IPS DF 6.9 (cell line): Measurements from ENCODE around the gene KCTD17.
A peak's percentile ranks its signal among the peaks of the same experiment; 100 is the strongest.

Experiments
- DNase-seq: peaks from one replicate; pipeline ENCODE4 v3.0.0-alpha.2; 2013; ENCODE audit warnings: low read depth, low spot score
- H3K27ac ChIP-seq: one replicate; pipeline ENCODE4 v1.5.1; 2013; ENCODE audit warnings: low read length, control low read depth
- H3K27me3 ChIP-seq: 2 replicates; pipeline ENCODE4 v1.6.1; 2013; ENCODE audit warnings: mild to moderate bottlenecking, low read length; ENCODE audit not compliant: control insufficient read depth, insufficient read depth
- H3K36me3 ChIP-seq: 2 replicates; pipeline ENCODE4 v1.6.1; 2013; ENCODE audit warnings: low read length; ENCODE audit not compliant: control insufficient read depth, insufficient read depth
- H3K4me1 ChIP-seq: 2 replicates; pipeline ENCODE4 v1.6.1; 2013; ENCODE audit warnings: low read length; ENCODE audit not compliant: control insufficient read depth, insufficient read depth
- H3K4me3 ChIP-seq: 2 replicates; pipeline ENCODE4 v1.5.1; 2013; ENCODE audit warnings: mild to moderate bottlenecking, low read length
- H3K9me3 ChIP-seq: 2 replicates; pipeline ENCODE4 v1.6.1; 2013; ENCODE audit warnings: low read length, inconsistent platforms; ENCODE audit not compliant: control insufficient read depth, insufficient read depth
- WGBS: extraction: QIAGEN DNeasy Blood & Tissue Kit; methylation state at CpG from one replicate; pipeline ENCODE4 v1.1.7; 2013; ENCODE audit warnings: mixed read lengths, missing lambda C conversion rate; ENCODE audit not compliant: insufficient read length, insufficient coverage; 5-methylcytosine and 5-hydroxymethylcytosine counted together

Gene KCTD17

DNA sequence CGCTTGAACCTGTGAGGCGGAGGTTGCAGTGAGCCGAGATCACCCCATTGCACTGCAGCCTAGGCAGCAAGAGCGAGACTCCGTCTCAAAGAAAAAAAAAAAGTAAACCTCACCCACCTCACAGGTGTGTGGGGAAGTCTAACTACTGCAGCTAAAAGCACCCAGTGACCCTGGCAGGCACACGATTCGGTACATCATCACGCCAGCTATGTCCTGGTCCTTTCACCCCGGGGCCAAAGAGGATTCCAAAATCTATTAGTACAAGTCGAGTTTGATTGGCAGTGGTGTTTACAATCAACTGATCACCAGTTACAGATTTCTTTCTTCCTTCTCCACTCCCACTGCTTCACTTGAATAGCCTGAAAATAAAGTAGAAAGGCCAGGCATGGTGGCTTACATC is 38.6 kb upstream of the KCTD17 start:
- Histone ChIP-seq H3K4me1 (0 out of 2 replicates have a peak, but pooled peaks cover under 1% of the 10 kb centered on the region), H3K36me3 (0 out of 2 replicates have a peak, but pooled peaks cover 4% of the 10 kb centered on the region), H3K27ac (no peak overlapping the region), H3K4me3 (no peak overlapping the region), H3K9me3 (no peaks in the 10 kb centered on the region), H3K27me3 (no peaks in the 10 kb centered on the region)
- WGBS, result no CpG with 5 or more reads among the region's 10 CpGs
- DNase-seq, result no peak

DNA sequence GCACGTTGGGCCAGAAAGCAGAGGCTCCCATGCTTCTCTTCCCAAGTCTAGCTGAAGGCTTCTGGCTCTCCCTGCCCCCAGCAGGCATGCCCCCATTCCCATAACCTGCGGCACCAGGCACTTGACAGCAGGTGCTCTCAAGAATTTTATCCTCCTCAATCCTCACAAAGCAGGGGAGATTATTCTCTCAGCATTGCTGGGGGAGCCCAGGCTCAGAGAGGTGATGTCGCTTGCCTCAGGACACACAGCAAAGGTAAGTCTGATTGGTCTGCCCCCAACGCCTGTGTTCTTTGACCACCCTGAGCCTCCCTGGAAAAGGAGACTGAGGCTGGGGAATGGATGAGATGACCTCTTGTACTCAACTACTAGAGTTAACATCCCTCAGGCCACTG is 37.1 kb upstream of the KCTD17 start:
- Histone ChIP-seq H3K36me3 (0 out of 2 replicates have a peak, but pooled peaks cover 4% of the 10 kb centered on the region), H3K4me1 (peaks cover 4% of the 10 kb centered on the region; the same call in 1 of the 2 replicates), H3K27ac (no peak overlapping the region), H3K27me3 (no peaks in the 10 kb centered on the region), H3K9me3 (no peaks in the 10 kb centered on the region), H3K4me3 (no peak overlapping the region)
- no peak for DNase-seq
- no CpG with 5 or more reads among the region's 4 CpGs for WGBS

DNA sequence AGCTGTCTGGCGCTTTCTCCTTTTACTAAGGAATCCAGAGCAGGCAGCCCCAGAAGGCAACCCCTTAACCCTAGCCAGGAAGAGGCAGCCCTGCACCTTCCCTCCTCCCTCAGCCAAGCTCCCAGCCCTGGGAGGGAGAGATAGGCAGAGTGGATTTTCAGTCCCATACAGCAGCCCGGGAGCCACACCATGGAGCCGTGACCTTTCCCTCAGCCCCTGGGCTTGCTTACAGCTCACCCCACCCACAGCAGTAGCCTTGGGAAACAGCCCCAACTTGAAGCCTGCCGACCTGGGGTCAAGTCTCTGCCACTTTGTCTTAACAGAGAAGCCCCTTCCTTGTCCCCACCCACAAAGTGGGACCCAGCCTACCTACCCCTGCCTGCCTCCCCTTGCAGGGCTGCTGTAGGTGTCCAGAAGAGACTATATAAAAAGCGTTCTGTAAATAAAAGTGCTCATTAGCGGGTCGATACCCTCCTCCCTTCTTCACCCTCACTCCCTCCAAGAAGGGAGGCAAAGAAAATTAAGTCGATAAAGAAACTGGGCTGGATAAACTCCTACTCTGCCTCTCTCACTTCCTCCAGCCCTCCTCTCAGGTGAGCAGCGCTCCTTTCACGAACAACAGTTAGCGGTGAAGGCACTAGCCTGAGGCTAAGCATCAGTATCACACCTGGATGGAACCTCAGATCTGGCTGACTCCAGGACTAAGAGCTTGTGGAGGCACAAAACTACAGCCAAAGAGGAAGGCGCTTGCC is 36.5 kb upstream of the KCTD17 start:
- H3K27me3 ChIP-seq, result no peaks in the 10 kb centered on the region
- DNase-seq, result no peak
- peaks cover 4% of the 10 kb centered on the region; the same call in 1 of the 2 replicates for H3K4me1 ChIP-seq
- H3K9me3 ChIP-seq, result no peaks in the 10 kb centered on the region
- H3K4me3 ChIP-seq, result no peak overlapping the region
- no peak overlapping the region for H3K27ac ChIP-seq
- 0 out of 2 replicates have a peak, but pooled peaks cover 4% of the 10 kb centered on the region for H3K36me3 ChIP-seq
- no CpG with 5 or more reads among the region's 12 CpGs for WGBS

DNA sequence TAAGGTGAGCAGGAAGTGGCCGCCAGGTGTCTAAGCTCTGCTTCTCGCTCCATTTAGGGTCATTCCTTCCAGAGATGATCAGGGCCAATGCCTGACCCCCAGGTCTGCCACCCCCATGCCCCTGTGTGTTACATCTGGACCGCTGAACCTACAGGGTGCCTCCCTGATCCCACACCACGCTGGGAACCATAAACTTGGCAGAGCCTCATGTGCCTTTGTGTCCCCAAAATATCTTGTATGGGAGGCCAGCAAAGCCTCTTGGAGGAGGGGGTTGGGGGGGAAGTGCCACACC is 36.0 kb upstream of the KCTD17 start:
- H3K36me3 ChIP-seq, result 0 out of 2 replicates have a peak, but pooled peaks cover 4% of the 10 kb centered on the region
- H3K4me3 ChIP-seq, result no peak overlapping the region
- H3K9me3 ChIP-seq, result no peaks in the 10 kb centered on the region
- no CpG with 5 or more reads among the region's 4 CpGs for WGBS
- DNase-seq, result no peak
- H3K27ac ChIP-seq, result no peak overlapping the region
- no peaks in the 10 kb centered on the region for H3K27me3 ChIP-seq
- H3K4me1 ChIP-seq, result peaks cover 4% of the 10 kb centered on the region; the same call in 1 of the 2 replicates

DNA sequence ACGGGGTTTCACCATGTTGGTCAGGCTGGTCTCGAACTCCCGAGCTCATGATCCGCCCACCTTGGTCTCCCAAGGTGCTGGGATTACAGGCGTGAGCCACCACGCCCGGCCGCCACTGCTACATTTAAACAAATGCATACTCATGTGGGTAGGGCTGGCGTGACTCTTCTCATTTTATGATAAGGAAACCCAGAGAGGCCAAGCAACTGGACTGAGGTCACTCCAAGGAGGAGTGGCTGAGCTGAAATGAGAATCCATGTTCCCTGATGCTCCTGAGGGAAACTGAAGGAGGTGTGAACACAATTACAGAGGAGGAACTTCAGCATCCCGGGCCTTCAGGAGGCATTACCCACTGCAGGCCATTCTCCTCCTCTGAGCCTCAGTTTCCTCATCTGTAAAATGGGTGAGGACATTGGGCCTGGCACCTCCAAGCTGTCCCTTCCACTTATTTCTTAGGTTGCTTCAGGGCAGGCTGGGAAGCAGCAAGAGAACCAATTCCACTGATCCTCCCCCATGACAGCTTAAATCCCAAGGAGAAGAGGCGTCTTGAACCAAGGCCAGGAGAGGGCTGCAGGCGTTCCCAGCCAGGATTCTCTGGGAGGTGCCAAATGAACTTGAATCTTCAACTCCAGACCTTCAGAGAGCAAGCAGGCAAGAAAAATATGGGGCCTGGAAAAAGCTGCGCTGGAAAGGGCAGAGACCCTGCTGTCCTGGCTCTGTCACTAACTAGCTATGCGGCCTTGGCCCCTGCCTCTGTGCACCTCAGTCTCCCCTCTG is 35.2 kb upstream of the KCTD17 start:
- DNase-seq, result no peak
- Histone ChIP-seq H3K36me3 (0 out of 2 replicates have a peak, but pooled peaks cover 4% of the 10 kb centered on the region), H3K27ac (no peak overlapping the region), H3K27me3 (no peaks in the 10 kb centered on the region), H3K4me3 (no peak overlapping the region), H3K9me3 (no peaks in the 10 kb centered on the region), H3K4me1 (peaks cover 4% of the 10 kb centered on the region; the same call in 1 of the 2 replicates)
- no CpG with 5 or more reads among the region's 14 CpGs for WGBS

DNA sequence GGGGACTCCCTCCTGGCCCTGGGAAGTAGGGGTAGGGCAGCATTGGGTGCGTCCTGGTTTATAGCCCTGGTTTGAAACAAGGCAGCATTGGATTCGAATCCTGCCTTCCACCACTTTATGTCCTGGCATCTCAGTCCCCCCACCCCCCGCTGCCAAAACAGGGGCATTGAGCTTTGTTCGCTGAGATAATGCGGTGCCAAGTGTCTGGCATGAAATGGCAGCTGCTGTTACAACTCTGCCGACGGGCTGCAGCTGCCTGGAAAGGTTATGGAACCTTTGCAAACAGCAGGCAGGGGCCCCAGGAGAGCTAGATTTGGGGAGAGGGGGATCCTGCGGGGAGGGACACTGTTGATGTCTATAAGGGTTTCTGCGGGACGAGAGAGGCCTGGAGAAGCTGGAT is 34.2 kb upstream of the KCTD17 start:
- no peak for DNase-seq
- peaks cover 4% of the 10 kb centered on the region; the same call in 1 of the 2 replicates for H3K4me1 ChIP-seq
- no peak overlapping the region for H3K27ac ChIP-seq

DNA sequence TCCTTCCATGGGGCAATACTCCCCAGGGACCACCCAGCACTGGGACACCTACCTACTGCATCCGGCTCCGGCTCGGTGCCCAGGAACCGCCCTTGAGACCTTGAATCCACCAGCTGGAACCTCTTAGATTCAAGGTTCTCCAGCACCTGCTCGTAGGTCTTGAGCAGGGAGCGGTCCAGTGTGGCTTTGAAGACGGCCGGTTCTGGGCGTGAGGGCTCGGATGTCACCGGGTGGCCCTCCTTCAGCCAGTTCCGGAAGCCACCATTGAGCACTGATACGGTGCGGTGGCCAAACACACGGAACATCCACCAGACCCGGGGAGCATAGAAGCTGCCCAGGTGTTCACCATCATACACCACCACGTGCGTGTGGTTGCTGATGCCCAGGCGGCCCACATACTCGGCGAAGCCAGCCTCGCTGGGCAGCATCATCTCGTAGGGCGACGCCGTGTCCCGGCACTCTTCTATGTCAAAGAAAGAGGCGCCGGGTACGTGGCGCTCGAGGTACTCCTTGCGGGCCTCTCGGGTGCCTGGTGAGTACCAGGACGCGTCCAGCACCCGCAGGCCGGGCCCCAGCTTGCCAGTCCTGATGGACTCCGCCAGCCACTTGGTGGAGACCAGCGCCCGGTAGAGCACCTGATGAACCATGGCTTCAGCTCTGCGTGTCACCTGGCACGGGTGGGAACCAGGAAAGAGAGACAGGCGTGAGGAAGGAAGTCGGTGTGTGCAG is 33.3 kb upstream of the KCTD17 start:
- no peak overlapping the region for H3K27ac ChIP-seq
- WGBS, result no CpG with 5 or more reads among the region's 45 CpGs

More for the DNA sequence above, 34.2 kb upstream of the KCTD17 start:
- H3K9me3 ChIP-seq, result no peaks in the 10 kb centered on the region
- no CpG with 5 or more reads among the region's 10 CpGs for WGBS
- H3K27me3 ChIP-seq, result no peaks in the 10 kb centered on the region
- no peak overlapping the region for H3K4me3 ChIP-seq
- 0 out of 2 replicates have a peak, but pooled peaks cover 4% of the 10 kb centered on the region for H3K36me3 ChIP-seq

DNA sequence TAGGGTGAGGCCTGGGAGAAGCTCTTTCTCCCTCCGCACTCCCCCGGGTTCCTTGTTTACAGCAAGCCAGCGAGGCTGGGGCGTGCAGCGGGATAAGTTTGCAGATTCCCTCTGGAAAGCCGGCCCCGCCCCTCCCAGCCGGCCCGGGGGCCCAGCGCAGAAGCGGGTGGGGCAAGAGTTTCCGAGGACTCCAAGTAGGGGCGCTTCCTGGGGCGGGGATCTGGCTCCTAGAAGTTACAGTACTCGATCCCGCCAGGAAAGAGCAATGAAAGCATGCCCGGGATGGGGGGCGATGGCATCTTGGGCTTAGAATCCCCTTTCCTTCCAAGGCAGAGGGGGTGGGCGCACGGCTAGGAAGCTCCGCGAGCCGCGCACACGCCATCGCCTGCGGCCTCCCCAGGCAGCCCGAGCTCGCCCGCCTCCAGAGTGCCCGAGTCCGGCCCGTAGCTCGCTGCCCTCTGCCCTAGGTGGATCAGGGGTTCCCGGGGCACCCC is 32.7 kb upstream of the KCTD17 start:
- no CpG with 5 or more reads among the region's 35 CpGs for WGBS
- Histone ChIP-seq H3K9me3 (no peaks in the 10 kb centered on the region), H3K4me1 (peaks cover 4% of the 10 kb centered on the region; the same call in 1 of the 2 replicates), H3K36me3 (peaks cover 4% of the 10 kb centered on the region; the same call in 1 of the 2 replicates), H3K27me3 (no peaks in the 10 kb centered on the region), H3K4me3 (peak overlapping the region; percentile 94), H3K27ac (no peak overlapping the region)
- no peak for DNase-seq

More for the DNA sequence above, 33.3 kb upstream of the KCTD17 start:
- Histone ChIP-seq H3K4me1 (peaks cover 4% of the 10 kb centered on the region; the same call in 1 of the 2 replicates), H3K4me3 (peak overlapping the region; percentile 94; the same call in 1 of the 2 replicates), H3K9me3 (no peaks in the 10 kb centered on the region), H3K36me3 (0 out of 2 replicates have a peak, but pooled peaks cover 4% of the 10 kb centered on the region), H3K27me3 (no peaks in the 10 kb centered on the region)
- no peak for DNase-seq

DNA sequence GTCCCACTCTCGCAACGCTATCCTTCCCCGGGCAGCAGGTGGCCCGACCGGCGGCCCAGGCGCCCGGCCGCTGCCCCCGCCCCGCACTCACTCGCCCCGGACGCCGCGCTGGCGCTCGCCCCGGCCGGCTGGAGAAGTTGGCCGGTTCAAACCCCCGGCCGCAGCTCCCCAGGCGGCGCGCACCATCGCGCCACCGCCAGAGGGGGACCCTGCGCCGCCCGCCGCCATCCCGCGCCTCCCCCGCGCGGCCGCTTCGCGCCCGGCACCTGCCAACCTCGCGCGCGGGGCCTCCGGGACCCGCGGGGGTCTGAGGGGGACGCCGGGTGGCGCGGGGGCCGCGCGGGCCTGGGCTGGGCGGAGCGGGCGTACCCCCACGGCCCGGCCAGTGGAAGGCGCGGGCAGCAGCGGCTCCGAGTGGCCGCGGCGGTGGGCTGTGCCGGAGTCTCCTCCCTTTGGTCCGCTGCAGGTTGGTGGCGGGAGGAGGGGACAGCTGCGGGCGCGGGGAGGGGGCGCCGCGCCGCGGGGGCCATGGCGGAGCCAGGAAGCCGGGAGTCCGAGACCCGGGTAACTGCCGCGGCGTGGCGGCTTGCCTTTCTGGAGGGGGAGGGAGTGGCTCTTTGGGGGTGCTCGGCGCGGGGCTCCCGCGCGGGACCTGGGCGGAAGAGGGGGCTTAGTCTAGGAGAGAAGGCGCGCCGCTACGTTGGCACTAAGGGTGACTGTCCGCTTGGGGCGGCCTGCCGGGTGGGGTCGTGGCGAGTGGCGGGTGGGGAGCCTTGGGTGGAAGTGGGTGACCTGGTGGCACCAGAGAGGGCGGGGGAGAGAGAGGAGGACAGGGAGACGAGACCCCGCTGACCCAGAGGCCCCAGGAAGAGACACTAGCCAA is 32.0 kb upstream of the KCTD17 start, which contains the start of the genes MPST and TST:
MPST (plus strand) TSS at position 434 of the 883 bp plus-strand sequence; CDS start at position 529, 95 bp downstream.
TST (minus strand) TSS at position 139 of the 883 bp plus-strand sequence. CDS start 715 bp downstream, outside the sequence.
- Histone ChIP-seq H3K9me3 (no peaks in the 10 kb centered on the region), H3K27ac (no peak within 1 kb of the TSS), H3K4me3 (peak within 1 kb of the TSS; percentile 94), H3K4me1 (peaks cover 4% of the 10 kb centered on the region; the same call in 1 of the 2 replicates), H3K36me3 (peaks cover 10% of the 10 kb centered on the region), H3K27me3 (no peaks in the 10 kb centered on the region)
- WGBS, result no CpG with 5 or more reads among the region's 107 CpGs
- peak; percentile 37 for DNase-seq
